CD4-positive, alpha-beta T cell treated with Interleukin-17A for 1 hour (primary cell): Measurements from ENCODE around the gene PRRX2.

ENCODE experiments used
- DNase-seq: peaks from one replicate; pipeline ENCODE4 v3.0.0-alpha.2; 2020

PRRX2 gene

GRCh38 chr9:129761901-129762369, 96.5 kb downstream of the PRRX2 start:
- no peak for DNase-seq

GRCh38 chr9:129762370-129762984, 97.0 kb downstream of the PRRX2 start:
- peak; percentile 14 for DNase-seq

GRCh38 chr9:129762985-129763926, 97.8 kb downstream of the PRRX2 start:
- DNase-seq, result no peak

GRCh38 chr9:129765764-129766317, 100.4 kb downstream of the PRRX2 start:
- DNase-seq, result no peak

GRCh38 chr9:129768486-129768885, 103.0 kb downstream of the PRRX2 start:
- no peak for DNase-seq

- DNase-seq, result no peak
Observed at GRCh38 chr9:129769669-129770068, 104.2 kb downstream of the PRRX2 start.

GRCh38 chr9:129770741-129771140, 105.3 kb downstream of the PRRX2 start:
- DNase-seq, result no peak
